ENCODE results near the gene TOM1L2.
A peak's percentile ranks its signal among the peaks of the same experiment; 100 is the strongest.
"Not testable (repeated sequence)": the region's sequence is repeated elsewhere in the genome, so short reads cannot be mapped to it uniquely, and the experiment has no call there.

The TOM1L2 gene

DNA sequence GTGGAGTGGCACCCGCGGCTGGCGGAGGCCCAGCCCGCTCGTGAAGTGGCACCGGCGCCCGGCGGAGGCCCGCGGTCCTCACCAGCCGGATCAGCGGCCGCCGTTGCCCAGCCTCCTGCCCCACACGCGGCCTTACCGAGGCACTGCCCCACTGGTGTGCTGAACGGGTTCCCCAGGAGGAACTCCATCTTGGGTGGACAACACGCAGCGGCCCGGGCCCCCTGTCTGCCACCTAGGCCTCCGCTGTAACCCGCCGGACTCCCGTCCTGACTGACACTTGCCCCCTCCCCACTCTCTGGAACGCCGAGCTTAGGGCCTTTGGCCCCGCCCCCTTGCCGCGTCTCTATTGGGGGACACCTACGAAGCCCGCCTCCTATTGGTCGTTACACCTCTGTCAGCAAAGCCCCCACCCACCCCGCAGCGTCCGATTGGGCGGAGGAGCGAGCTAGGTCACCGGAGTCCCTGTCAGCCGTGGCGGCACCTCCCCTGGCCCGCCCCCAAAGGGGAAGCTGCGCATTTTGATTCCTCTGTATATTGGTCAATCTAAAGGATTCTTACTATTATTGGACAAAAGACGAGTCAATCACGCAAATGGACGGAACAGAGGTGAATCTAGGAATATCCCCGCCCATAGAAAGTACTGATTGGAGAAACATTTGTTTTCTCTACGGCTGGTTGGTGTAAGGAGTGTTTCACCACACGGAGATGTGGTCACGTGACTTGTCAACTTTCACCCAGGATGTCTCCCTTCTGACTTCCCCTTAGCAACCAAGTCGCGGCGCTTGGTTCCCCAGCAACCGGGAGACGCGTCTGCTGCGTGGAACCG, at the start of gene TOM1L2, which contains the start of gene DRC3:
TOM1L2 (minus strand) TSS at position 275 of the 826 bp plus-strand sequence; CDS start at position 188, 87 bp downstream.
DRC3 (plus strand) TSS at position 737 of the 826 bp plus-strand sequence. CDS start 4,737 bp downstream, outside the sequence.
- peak; percentile 100 for DNase-seq

DNA sequence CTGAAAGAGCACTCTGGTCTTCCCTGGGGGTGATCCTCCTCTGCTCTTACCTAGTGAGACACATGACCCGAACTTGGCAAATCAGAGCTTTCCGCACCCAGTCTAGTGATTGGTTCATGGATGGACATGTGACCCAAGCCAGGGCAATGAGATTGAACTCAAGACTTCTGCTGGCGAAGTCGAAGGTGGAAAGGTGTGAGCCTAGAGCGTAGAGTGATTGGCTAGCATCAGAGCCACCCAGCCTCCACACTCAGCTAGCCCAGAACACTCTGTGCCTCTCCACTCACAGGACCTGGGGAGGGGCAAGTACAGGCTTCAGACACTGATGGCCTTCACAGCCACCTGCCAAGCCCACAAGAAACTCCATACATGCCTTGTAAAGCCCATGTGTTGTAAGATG, 49.2 kb upstream of the TOM1L2 start:
- DNase-seq, result no peak

DNA sequence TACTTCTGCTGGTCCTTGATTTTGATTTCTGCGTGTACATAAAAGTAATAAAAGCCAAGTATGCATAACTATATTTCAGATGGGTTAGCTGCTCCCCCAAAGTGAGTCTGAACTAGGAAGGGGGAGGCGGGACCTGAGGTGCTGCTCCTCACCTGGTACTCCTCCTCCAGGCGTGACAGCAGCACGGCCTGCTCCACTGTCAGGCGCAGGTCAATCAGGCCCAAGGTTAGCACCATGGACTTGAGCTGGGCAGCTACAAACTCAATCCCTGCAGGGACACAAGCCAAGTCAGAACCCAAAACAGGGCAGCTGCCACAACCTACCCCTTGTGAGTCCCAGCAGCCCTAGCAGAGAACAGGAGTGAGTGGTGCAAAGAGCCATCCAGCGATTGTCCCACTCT, 48.8 kb upstream of the TOM1L2 start:
- no peak for DNase-seq

DNA sequence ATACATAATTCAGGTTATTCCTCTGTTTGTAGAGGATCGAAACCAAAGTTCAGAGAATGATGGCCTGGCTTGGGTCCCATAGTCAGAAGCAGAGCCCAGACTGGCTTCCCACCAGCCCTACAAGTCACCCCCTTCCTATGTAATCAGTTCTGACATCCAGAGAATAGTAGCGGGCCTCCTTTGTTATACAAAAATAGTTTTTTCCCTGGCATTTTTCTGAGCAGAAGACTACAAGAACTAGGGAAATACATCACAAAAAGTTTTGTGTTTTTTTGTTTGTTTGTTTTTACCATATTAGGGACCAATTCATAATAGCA, 47.6 kb upstream of the TOM1L2 start:
- no peak for DNase-seq

DNA sequence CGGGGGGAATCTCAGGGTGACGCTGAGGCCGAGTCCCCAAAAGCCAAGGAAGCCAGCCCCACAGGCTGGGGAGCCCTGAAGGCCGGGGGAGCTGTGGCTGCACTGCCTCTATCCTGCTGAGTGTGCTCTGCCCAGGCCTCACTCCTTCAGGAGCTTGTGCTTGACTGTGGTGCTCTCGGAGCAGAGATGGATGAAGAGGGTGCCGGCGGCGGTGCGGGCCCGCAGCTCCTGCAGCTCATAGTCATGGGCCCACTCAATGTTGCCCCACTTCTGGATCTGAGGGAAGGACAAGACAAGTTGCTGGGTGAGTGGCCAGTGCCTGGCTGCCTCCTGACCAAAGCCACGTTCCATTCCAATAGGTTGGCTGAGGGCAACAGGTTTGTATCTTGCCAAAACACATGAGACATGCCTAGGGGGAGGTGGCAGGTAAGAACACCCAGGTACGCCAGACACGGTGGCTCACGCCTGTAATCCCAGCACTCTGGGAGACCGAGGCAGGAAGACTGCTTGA, 46.3 kb upstream of the TOM1L2 start:
- DNase-seq, result no peak

GRCh38 chr17:18017958-18018357, 45.8 kb upstream of the TOM1L2 start:
- no peak for DNase-seq

DNA sequence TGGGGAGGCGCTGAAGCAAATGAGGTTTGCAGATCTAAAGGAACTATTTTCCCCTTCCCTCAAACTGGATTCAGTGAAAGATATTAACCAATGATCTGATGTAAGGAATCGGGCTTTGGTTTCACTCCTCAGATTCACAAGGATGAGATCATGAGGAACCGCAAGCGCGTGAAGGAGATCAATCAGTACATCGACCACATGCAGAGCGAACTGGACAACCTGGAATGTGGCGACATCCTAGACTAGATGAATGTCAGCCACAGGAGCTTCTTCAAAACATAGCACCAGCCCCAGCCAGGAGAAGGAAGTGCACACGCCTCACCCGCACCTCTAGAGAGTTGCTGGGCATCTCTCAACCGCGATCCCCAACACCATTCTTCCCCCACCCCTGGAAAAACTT, 44.2 kb upstream of the TOM1L2 start:
- no peak for DNase-seq

GRCh38 chr17:18015593-18015992, 43.4 kb upstream of the TOM1L2 start:
- no peak for DNase-seq

DNA sequence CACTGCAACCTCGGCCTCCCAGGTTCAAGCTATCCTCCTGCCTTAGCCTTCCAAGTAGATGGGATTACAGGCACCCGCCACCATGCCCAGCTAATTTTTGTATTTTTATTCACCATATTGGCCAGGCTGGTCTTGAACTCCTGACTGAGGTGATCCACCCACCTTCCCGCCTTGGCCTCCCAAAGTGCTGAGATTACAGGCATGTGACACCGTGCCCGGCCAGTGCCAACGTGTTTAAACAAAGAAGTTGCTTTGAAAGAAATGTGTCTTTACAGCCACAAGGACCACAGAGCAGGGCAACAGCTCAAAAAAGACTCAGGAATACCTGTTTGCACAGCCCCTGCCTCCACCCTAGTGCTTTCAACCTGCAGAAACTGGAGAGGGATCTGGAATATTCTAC, 41.8 kb upstream of the TOM1L2 start:
- DNase-seq, result no peak

GRCh38 chr17:18011286-18011685, 39.1 kb upstream of the TOM1L2 start:
- no peak for DNase-seq

DNA sequence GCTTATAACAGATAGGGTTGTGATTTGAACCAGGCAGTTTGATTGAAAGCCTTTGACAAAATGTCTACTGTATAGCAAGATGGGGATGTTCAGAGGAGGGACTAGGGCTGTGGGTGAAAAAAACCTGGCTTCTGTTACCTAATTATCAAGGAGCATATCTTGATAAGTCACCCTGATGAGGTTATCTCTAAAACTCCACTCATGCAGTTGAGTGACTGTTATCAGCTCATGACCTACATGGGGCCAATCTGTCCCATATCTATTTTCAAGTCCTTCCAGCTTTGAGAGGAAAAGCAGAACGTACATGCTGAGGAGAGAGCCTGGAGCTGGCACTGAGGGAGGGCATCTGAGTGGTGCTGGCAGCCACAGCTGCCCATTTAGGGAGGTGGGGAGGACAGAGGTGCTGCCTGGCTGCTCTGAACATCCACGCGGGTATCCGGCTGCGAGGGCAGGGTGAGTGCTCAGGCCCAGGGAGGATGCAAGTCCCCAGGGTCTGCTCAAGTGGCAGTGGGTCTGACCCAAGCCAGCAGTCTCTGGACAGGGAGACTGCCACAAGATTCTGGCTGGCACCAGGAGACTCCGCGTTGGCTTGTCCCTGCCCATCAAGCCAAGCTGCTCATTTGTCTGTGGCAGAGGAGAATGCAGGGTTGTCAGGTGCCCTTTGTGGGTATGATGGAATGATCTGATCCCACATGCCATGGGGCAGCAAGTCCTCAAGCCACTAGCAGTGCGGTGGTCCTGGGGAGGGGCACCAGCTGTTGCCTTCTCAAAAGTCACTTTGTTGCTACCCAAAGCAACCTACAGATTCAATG, 37.6 kb upstream of the TOM1L2 start:
- DNase-seq, result no peak

- DNase-seq, result no peak
Observed at GRCh38 chr17:18008496-18009268, 36.5 kb upstream of the TOM1L2 start.

GRCh38 chr17:18006495-18007239, 34.5 kb upstream of the TOM1L2 start:
- no peak for DNase-seq

- no peak for DNase-seq
Observed at GRCh38 chr17:18005496-18005895, 33.3 kb upstream of the TOM1L2 start.

DNA sequence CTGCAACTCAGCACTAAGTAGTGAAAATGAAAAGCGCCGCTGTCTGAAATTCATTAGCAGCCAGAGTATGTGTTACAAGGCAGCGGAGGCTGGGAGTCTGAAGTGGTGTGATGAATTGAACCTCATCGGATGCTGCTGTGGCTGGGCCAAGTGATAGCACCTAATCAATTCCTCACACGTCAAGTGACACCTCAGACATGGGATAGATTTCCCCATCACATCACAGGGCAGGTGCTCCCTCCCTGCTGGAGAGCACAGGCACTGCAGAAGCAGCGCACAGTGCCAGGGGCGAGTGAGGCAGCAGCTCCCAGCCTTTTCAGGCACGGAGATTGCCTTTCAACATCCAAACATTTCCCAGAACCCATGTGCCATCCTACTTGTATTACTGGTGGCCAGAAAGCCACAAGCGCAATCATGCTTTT, 32.7 kb upstream of the TOM1L2 start:
- no peak for DNase-seq

- DNase-seq, result no peak
Observed at GRCh38 chr17:18004345-18004744, 32.1 kb upstream of the TOM1L2 start.

- DNase-seq, result no peak
Observed at GRCh38 chr17:18002171-18002570, 30.0 kb upstream of the TOM1L2 start.

- no peak for DNase-seq
Observed at GRCh38 chr17:18000030-18000408, 27.8 kb upstream of the TOM1L2 start.

GRCh38 chr17:17999364-18000029, 27.3 kb upstream of the TOM1L2 start:
- no peak for DNase-seq

GRCh38 chr17:17998934-17999333, 26.7 kb upstream of the TOM1L2 start:
- no peak for DNase-seq

DNA sequence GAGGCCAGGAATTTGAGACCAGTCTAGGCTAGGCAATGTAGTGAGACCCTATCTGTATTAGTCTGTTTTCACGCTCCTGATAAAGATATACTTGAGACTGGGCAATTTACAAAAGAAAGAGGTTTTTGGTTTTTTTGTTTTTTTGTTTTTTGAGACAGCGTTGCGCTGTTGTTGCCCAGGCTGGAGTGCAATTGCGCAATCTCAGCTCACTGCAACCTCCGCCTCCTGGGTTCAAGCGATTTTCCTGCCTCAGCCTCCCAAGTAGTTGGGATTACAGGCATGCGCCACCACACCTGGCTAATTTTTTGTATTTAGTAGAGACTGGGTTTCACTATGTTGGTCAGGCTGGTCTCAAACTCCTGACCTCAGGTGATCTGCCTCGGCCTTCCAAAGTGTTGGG, 23.7 kb upstream of the TOM1L2 start:
- DNase-seq, result not testable (repeated sequence)

Measured in stimulated activated CD4-positive, alpha-beta T cell treated with anti-CD3 and anti-CD28 coated beads, Interleukin-15, amount 100 ng/mL, for 24 hours (primary cell).